HL-60/S4 treated with phorbol 12-myristate 13-acetate at 8.2 ng/mL for 4 days and 3 days (cell line): ENCODE measurements around the gene DCLK1.

Experiments used
- in situ Hi-C: fragments of 300-500 bp; cut with MboI; formaldehyde crosslinking; loops from 2 replicates; pipeline ENCODE4 v1.15.0; 2022; ENCODE audit warnings: low sequenced_read_pairs

Gene DCLK1

GRCh38 chr13:35909837-35910540, 221.2 kb downstream of the DCLK1 start:
- in situ Hi-C loops, result no loop called here

- in situ Hi-C loops, result no loop called here
These were observed 222.1 kb downstream of the DCLK1 start for GRCh38 chr13:35909091-35909490.

- in situ Hi-C loops, result no loop called here
These were observed 223.0 kb downstream of the DCLK1 start for GRCh38 chr13:35908226-35908625.

- in situ Hi-C loops, result no loop called here
These were observed 224.5 kb downstream of the DCLK1 start for GRCh38 chr13:35906636-35907035.

GRCh38 chr13:35903075-35903474, 228.1 kb downstream of the DCLK1 start:
- in situ Hi-C loops, result no loop called here

DNA sequence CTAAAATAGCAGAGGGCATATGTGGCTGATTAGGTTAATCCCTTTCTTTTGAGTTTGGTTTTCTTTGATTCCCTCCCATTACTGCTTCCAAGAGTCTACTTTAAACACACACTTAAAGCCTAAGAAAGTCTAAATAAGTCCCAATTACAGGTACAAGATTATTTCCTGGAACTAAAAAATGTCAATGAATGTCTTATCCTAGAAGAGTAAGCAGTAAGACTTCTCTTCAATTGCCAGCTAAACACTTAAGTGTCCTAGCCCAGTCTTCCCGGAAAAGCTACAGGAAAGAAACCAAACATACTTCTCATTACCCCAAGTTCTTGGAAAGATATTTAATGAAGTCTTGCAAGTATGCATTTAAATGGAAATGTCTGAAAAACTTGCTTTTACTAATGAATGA, 233.1 kb downstream of the DCLK1 start:
- in situ Hi-C loops, result no loop called here

DNA sequence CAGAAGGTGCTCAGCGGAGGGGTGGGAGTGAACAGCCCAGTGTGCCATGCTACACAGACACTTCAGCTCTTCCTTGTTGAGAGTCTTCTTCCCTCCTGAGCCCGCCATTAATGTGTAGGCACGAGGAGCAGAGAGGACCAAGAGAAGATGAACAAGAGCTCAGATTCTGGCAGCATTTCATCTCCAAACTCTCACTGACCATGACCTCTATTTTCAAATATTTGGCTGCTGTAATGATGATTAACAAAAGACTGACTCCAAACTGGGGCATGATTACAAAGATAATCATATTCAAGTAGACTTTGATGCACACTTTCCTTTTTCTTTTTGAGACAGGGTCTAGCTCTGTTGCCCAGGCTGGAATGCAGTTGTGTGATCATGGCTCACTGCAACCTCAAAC, 236.5 kb downstream of the DCLK1 start:
- in situ Hi-C loops, result no loop called here

- in situ Hi-C loops, result no loop called here
These were observed 238.1 kb downstream of the DCLK1 start for GRCh38 chr13:35892837-35893814.

DNA sequence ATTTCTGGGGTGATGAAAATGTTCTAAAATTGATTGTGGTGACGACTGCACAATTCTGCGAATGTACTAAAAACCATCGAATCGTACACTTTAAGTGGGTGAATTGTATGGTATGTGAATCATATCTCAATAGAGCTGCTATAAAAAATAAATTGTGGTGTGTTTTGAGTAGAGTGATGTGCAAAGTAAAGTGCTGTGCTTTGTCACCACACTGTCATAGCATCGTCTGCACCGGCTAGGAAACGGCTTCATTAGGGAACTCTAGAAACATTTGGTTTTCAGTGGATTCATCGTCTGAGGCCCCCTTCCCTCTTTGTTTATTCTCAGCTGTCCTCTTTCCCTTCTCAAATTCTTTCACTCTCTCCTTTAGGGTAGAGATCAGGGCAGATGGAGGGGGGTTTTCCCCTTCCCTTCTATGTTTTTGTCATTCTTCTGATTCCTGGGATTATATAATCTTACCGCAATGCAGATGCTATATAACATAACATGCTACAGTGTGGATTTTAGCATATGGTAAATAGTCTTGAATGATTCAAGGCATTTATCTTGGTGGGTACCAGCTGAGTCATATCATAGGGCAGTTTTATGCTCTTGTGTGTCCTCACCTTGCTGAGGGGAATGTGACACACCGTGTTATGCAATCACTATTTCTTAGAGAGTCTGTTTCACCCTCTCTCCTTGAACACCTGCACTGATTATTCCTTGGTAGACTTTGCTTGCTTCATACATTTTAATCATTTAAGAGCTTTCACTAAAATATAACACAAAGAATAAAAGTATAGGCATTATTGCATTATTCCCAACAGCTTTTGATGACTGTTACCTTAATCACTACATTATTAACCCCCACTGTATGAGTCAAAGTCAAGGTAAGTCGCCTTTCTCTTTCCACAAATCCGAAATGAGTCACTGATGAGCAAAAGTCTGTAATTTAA, 239.4 kb downstream of the DCLK1 start:
- in situ Hi-C loops, result no loop called here

DNA sequence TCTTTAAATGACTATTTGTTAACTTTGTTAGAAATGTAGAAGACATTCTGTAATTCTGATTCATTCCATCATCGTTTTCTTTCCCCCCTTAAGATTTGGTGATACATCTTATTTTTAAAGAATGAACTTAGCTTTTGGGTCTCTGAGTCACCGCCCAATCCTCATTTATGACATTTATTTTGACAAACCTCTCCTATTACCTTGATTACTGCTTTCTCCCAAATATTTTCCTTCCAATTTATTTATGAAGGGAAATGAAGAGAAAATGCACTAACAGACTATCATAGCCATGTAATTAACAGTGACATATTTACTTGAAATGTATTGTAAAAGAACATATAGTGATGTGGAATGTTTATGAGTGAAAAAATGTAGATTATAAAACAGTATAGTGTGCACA, 241.6 kb downstream of the DCLK1 start:
- in situ Hi-C loops, result no loop called here

DNA sequence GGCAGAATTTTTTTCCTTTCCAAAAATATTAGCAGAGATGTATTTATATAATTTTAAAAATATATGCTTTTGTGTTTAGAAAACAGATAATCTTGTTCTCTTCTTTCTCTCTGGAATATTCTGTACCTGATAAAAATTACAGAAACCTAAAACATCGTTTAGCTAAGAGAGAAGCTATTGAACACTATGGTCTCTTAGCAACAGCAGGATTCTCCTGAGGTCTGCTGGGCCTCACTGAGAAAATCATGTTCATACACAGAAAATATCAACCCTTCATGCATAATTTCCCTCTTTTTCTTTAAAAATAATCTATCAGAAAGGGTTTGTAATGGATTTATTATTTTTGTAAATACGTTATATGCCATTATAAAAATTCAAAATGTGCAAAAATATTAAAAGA, 242.2 kb downstream of the DCLK1 start:
- in situ Hi-C loops, result no loop called here

DNA sequence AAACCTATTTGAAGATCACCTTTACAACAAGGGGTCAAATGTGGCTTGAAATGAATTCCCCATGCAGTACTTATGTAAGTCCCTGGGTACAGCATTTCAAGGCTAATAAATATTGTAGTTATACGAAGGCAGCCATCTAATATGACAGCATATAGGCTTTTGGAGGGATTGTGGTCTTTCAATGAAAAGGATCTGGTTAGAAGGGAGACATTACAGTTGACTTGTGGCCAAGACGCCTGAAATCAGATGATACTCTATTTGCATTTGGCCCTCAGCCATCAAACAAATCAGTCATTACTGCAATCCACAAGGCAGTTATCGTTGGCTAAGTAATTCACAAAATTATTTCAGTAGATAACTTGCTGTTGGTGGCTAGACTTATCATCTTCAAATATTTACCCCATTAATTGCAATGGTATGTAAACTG, 242.7 kb downstream of the DCLK1 start:
- in situ Hi-C loops, result no loop called here

- in situ Hi-C loops, result no loop called here
These were observed 244.0 kb downstream of the DCLK1 start for GRCh38 chr13:35887115-35887666.

DNA sequence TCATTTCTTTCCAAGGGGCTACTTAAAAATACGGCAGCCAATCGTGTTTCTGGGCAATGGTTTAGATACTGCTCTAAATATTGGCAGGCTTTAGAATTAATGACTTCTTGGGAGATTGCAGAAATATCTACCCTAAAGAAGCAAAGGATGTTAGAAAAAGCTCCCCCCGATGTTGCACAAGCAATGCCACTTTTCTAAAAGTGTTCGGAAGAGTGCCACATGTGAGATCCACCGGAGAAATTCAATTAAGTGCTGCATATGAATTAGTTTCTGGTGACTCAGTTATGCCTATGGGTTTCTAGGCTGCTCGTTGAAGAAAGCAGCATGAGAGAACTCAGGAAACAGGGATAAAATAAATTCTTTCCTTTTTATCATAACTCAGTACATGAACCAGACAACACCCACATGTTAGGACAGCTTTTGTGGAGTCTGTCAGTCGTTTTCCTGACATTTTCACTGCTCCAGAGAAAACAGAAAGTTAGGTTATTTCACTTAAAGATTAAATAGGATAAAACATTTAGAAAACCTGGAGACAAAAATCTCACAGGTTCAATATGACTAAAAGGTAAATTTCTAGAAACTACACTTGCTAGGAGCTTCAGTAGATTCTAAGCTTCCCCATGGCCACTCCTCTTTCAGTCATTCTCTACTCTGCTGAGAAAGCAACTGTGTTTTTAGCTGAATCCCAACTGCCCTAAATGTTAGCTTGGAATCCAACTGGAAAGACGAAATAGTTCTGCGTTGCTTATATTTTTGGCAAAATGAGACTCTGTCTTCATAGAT, 244.7 kb downstream of the DCLK1 start:
- in situ Hi-C loops, result no loop called here

- in situ Hi-C loops, result no loop called here
These were observed 246.9 kb downstream of the DCLK1 start for GRCh38 chr13:35884211-35884760.

DNA sequence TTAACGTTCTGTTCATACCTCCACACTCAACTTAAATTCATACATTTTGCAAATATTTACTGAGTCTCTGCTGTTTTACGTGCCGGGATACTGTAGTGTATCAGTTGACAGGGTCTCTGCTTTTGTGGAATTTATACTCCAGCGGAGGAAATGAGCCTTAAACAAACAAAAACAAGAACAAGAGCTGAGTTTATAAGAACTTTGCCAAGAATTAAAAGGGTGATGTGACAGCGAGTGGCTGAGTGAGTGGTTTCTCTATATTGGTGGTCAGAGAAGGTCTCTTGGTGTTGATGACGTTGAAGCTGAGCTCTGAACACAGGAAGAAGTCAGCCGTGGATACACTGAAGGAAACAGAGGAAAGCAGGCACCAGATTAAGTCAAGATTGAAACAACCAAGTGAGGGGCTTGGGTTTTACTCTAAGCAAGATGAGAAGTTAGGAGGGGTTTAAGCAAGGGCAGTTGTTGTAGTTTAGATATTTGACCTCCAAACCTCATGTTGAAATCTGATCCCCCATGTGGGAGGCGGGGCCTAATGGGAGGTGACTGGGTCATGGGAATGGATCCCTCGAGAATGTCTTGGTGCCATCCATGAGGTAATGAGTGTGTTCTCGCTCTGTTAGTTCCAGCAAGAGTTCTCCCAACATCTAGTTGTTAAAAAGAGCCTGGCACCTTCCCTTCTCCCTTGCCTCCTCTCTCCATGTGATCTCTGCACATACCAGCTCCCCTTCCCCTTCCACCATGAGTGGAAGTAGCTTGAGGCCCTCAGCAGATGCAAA, 248.3 kb downstream of the DCLK1 start:
- in situ Hi-C loops, result no loop called here

DNA sequence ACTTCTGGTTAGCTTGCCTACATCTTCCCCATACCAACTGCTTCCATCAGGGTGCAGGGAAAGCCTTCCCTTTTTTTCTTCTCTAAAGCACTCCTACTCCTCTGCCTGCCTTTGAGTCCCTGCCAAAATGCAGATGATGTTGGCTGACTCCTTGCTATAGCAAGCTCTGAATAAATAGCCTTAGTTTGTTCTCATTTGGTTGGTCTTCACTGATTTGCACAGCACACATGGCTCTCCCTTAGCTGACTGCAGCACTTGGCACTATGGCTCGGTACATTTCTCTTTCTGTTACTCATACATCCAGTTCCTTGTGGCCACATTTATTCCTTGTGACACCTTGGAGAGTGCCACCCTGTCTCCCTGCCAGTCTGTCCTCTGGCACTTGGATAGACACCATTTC, 249.8 kb downstream of the DCLK1 start:
- in situ Hi-C loops, result no loop called here

- in situ Hi-C loops, result no loop called here
These were observed 252.1 kb downstream of the DCLK1 start for GRCh38 chr13:35879111-35879510.

DNA sequence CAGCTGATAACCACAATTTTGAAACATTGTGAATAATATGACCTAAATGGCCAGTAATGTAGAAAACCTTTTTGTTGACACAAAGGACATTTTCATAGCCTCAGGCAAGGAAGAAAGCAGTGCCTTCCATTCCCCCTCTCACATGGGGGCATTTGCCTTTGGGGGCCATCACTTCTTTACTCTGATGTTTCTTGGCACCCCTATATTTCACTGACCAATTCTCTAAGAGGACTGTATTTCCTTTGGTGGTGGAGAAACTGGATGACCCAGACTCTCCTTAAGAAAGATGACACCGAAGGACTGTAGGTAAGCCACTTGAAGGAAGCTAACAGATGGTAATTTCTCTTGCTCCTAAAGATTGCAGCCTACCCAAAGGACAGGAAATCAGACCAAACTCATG, 254.6 kb downstream of the DCLK1 start:
- in situ Hi-C loops, result no loop called here
